PC-9 (cell line): ENCODE data around the gene PBX4. TPM values are rescaled to one million over a fixed set of nuclear protein-coding genes. Genes with fewer than 3 reads are reported as not detected.

ENCODE experiments used
- BruUV-seq: library from RNA; stranded (reverse); fragments of 400-500 nt; replicated peaks from 2 replicates; lab custom pipeline; 2021; lab: Mats Ljungman, UMichigan
- CTCF ChIA-PET: fragments of 300-600 bp; sonication (Branson Sonifier 250); formaldehyde crosslinking; loops from one replicate; lab custom pipeline; 2022; ENCODE audit warnings: antibody characterized with exemption; lab: Charles Lee
- POLR2A ChIA-PET: fragments of 300-600 bp; sonication (Branson Sonifier 250); formaldehyde crosslinking; loops from one replicate; lab custom pipeline; 2022; ENCODE audit warnings: antibody characterized with exemption; ENCODE audit not compliant: unreplicated experiment; lab: Charles Lee
- DNase-seq, 2 experiments: peaks; one replicate each; pipeline versions ENCODE4 v3.0.0 to v3.0.0-alpha.2; 2015 to 2022; ENCODE audit warnings: mixed read lengths in 1 of 2
- H2AFZ ChIP-seq: fragments of 200-600 bp; sonication (generic); 2 replicates; pipeline ENCODE4 v1.8.1; 2017; ENCODE audit warnings: antibody characterized with exemption
- H3F3A ChIP-seq: fragments of 200-600 bp; sonication (generic); 2 replicates; pipeline ENCODE4 v1.8.1; 2017; ENCODE audit warnings: antibody characterized with exemption, mild to moderate bottlenecking, low read depth; ENCODE audit not compliant: insufficient read depth
- H3K27ac ChIP-seq: fragments of 200-600 bp; sonication (generic); 2 replicates; pipeline ENCODE4 v1.6.1; 2016; ENCODE audit warnings: mixed run types
- H3K27me3 ChIP-seq: fragments of 200-600 bp; sonication (generic); 2 replicates; pipeline ENCODE4 v1.6.1; 2016; ENCODE audit warnings: low read depth, mixed run types; ENCODE audit not compliant: insufficient read depth
- H3K36me3 ChIP-seq: fragments of 200-600 bp; sonication (generic); 2 replicates; pipeline ENCODE4 v1.6.1; 2016; ENCODE audit warnings: low read depth, mixed run types
- H3K4me1 ChIP-seq: fragments of 200-600 bp; sonication (generic); replicated peaks from 2 replicates; pipeline ENCODE4 v1.6.1; 2016; ENCODE audit warnings: mixed run types; ENCODE audit not compliant: insufficient read depth
- H3K4me2 ChIP-seq: fragments of 200-600 bp; sonication (generic); 2 replicates; pipeline ENCODE4 v1.6.1; 2017; ENCODE audit warnings: mixed run types
- H3K4me3 ChIP-seq: fragments of 200-600 bp; sonication (generic); 2 replicates; pipeline ENCODE4 v1.6.1; 2016; ENCODE audit warnings: mixed run types
- H3K79me2 ChIP-seq: fragments of 200-600 bp; sonication (generic); 2 replicates; pipeline ENCODE4 v1.6.1; 2017; ENCODE audit warnings: low read depth, mixed run types
- H3K9me2 ChIP-seq: fragments of 200-600 bp; sonication (generic); 2 replicates; pipeline ENCODE4 v1.8.1; 2017; ENCODE audit warnings: mild to moderate bottlenecking; ENCODE audit not compliant: insufficient read depth
- H3K9me3 ChIP-seq: fragments of 200-600 bp; sonication (generic); 2 replicates; pipeline ENCODE4 v1.8.1; 2016; ENCODE audit warnings: low read depth; ENCODE audit not compliant: insufficient read depth
- H4K20me1 ChIP-seq: fragments of 200-600 bp; sonication (generic); 2 replicates; pipeline ENCODE4 v1.8.1; 2017; ENCODE audit not compliant: insufficient read depth
- CTCF ChIP-seq: fragments of 200-600 bp; sonication (generic); conservative IDR thresholded peaks from 2 replicates; pipeline ENCODE4 v1.6.1; 2017; ENCODE audit warnings: mixed run types, antibody characterized with exemption, mild to moderate bottlenecking, moderate library complexity
- EZH2 ChIP-seq: fragments of 200-600 bp; sonication (generic); IDR thresholded peaks from 2 replicates; pipeline ENCODE4 v1.8.0; 2017; ENCODE audit warnings: antibody characterized with exemption, low read depth
- intact Hi-C: fragments of 100-400 bp; cut with micrococcal nuclease; formaldehyde crosslinking; loops from one replicate; pipeline ENCODE4 v1.10.0; 2022; ENCODE audit not compliant: unreplicated experiment
- total RNA-seq: library from RNA; stranded (reverse); gene quantifications from 2 replicates; pipeline ENCODE4 v1.2.3, GENCODE V29; 2021

PBX4 gene
- total RNA-seq, 1 experiment from 2014 or later = 5.7 TPM

GRCh38 chr19:19661141-19661674, 42.7 kb upstream of the PBX4 start:
- intact Hi-C loops = loop anchor here (5.0 kb wide), 1 partner anchor 71 kb away; the partner anchor contains the start of gene ZNF14

GRCh38 chr19:19659646-19660245, 41.3 kb upstream of the PBX4 start:
- Histone ChIP-seq H3K36me3 (peaks cover 25% of the 10 kb centered on the region; the same call in 1 of the 2 replicates), H3K4me1 (peaks cover 15% of the 10 kb centered on the region), H2AFZ (no peak overlapping the region), H3F3A (peaks cover 16% of the 10 kb centered on the region; the same call in 1 of the 2 replicates), H3K27ac (no peak overlapping the region), H3K4me3 (no peak overlapping the region), H4K20me1 (peaks cover 28% of the 10 kb centered on the region), H3K9me2 (no peaks in the 10 kb centered on the region), H3K9me3 (no peaks in the 10 kb centered on the region), H3K4me2 (no peak overlapping the region), H3K27me3 (no peaks in the 10 kb centered on the region), H3K79me2 (peaks cover 39% of the 10 kb centered on the region)
- TF ChIP-seq EZH2 (no peak), CTCF (no peak)
- ChIA-PET POLR2A (no interaction called here), CTCF (no interaction called here)
- DNase-seq = no peak
- no TSS peak for BruUV-seq
- intact Hi-C loops = loop anchor here (5.0 kb wide), 1 partner anchor 73 kb away; the partner anchor contains the start of gene ZNF14

More at GRCh38 chr19:19661141-19661674, 42.7 kb upstream of the PBX4 start:
- TF ChIP-seq EZH2 (no peak), CTCF (no peak)
- no peak overlapping the region for H2AFZ ChIP-seq
- H3K9me3 ChIP-seq = no peaks in the 10 kb centered on the region
- peaks cover 28% of the 10 kb centered on the region for H4K20me1 ChIP-seq
- H3K79me2 ChIP-seq = peaks cover 39% of the 10 kb centered on the region
- H3F3A ChIP-seq = peaks cover 16% of the 10 kb centered on the region; the same call in 1 of the 2 replicates
- POLR2A ChIA-PET = no interaction called here
- H3K27ac ChIP-seq = no peak overlapping the region
- H3K4me2 ChIP-seq = 0 out of 2 replicates have a peak overlapping the region, but pooled peaks have one; percentile 99
- no peaks in the 10 kb centered on the region for H3K27me3 ChIP-seq
- peaks cover 15% of the 10 kb centered on the region for H3K4me1 ChIP-seq
- CTCF ChIA-PET = interaction anchor here (0.6 kb wide), 1 partner anchor 114 kb away, joined by 3 read pairs; no protein-coding TSS in a partner anchor
- DNase-seq = no peak
- H3K4me3 ChIP-seq = no peak overlapping the region
- peaks cover 23% of the 10 kb centered on the region; the same call in 1 of the 2 replicates for H3K36me3 ChIP-seq
- no TSS peak for BruUV-seq
- no peaks in the 10 kb centered on the region for H3K9me2 ChIP-seq

- H3K36me3 ChIP-seq = peaks cover 25% of the 10 kb centered on the region; the same call in 1 of the 2 replicates
- H4K20me1 ChIP-seq = peaks cover 23% of the 10 kb centered on the region
- no peak for DNase-seq
- ChIA-PET CTCF (no interaction called here), POLR2A (no interaction called here)
- TF ChIP-seq EZH2 (no peak), CTCF (no peak)
- H3K4me2 ChIP-seq = no peak overlapping the region
- intact Hi-C loops = no loop called here
- H3K9me2 ChIP-seq = no peaks in the 10 kb centered on the region
- H3K4me1 ChIP-seq = peaks cover 9% of the 10 kb centered on the region
- no peaks in the 10 kb centered on the region for H3K9me3 ChIP-seq
- H3K27me3 ChIP-seq = no peaks in the 10 kb centered on the region
- no peak overlapping the region for H3K4me3 ChIP-seq
- H3F3A ChIP-seq = peaks cover 8% of the 10 kb centered on the region; the same call in 1 of the 2 replicates
- no peak overlapping the region for H2AFZ ChIP-seq
- H3K27ac ChIP-seq = no peak overlapping the region
- BruUV-seq = no TSS peak
- H3K79me2 ChIP-seq = peaks cover 30% of the 10 kb centered on the region
Observed at GRCh38 chr19:19657397-19657783, 38.9 kb upstream of the PBX4 start.
